GM12878 (cell line): ENCODE data around the gene STYXL1. TPM values are rescaled to one million over a fixed set of nuclear protein-coding genes. Genes with fewer than 3 reads are reported as not detected.

ENCODE experiments used
- ATAC-seq: fragments of 200-7000 bp; cut with Tn5 transposase; 3 replicates; pipeline ENCODE4 v1.9.1; 2020; ENCODE audit warnings: mild to moderate bottlenecking, moderate library complexity
- BruUV-seq: library from RNA; stranded (reverse); fragments of 400-500 nt; replicated peaks from 2 replicates; lab custom pipeline; 2021; lab: Mats Ljungman, UMichigan
- CTCF ChIA-PET: fragments of 300-600 bp; sonication (Branson Sonifier 250); formaldehyde crosslinking; extraction: SDS; loops from one replicate; lab custom pipeline; 2021; ENCODE audit warnings: inconsistent platforms; lab: Yijun Ruan, JAX
- POLR2A ChIA-PET: fragments of 350-600 bp; formaldehyde crosslinking; extraction: SDS; loops from one replicate; lab custom pipeline; 2021; ENCODE audit warnings: inconsistent platforms; lab: Charles Lee
- RAD21 ChIA-PET: fragments of 300-600 bp; sonication (Branson Sonifier 250); formaldehyde crosslinking; loops from one replicate; lab custom pipeline; 2023; ENCODE audit warnings: antibody characterized with exemption; ENCODE audit not compliant: unreplicated experiment; lab: Charles Lee
- SMC1A ChIA-PET: fragments of 300-600 bp; sonication (Branson Sonifier 250); formaldehyde crosslinking; loops from one replicate; lab custom pipeline; 2023; ENCODE audit not compliant: unreplicated experiment, uncharacterized antibody; lab: Charles Lee
- DNase-seq: peaks from one replicate; pipeline ENCODE4 v3.0.0-alpha.2; 2011; ENCODE audit warnings: low read depth, low spot score
- FAIRE-seq: peaks from 3 replicates; lab custom pipeline; 2011; peaks lifted over from hg19 to GRCh38; lab: Jason Lieb, UNC
- H2AFZ ChIP-seq: 2 replicates; pipeline ENCODE4 v1.6.0; 2011; ENCODE audit warnings: low read depth, low read length, control low read depth; ENCODE audit not compliant: control insufficient read depth
- H3K27ac ChIP-seq: 2 replicates; pipeline ENCODE4 v1.5.1; 2011; ENCODE audit warnings: control low read depth; ENCODE audit not compliant: control insufficient read depth, insufficient read depth
- H3K27me3 ChIP-seq, 2 experiments: replicated peaks in 1 of 2; 2 replicates each; pipeline versions ENCODE4 v1.6.0 to v1.6.1; 2011; ENCODE audit warnings: low read length in 1 of 2; ENCODE audit not compliant: control insufficient read depth in 2 of 2, insufficient read depth in 2 of 2
- H3K36me3 ChIP-seq, 2 experiments: 2 replicates each; pipeline ENCODE4 v1.5.1; 2011; ENCODE audit warnings: low read length in 1 of 2; ENCODE audit not compliant: control insufficient read depth in 2 of 2, insufficient read depth in 2 of 2
- H3K4me1 ChIP-seq: 2 replicates; pipeline ENCODE4 v1.6.1; 2011; ENCODE audit warnings: mild to moderate bottlenecking, low read length, moderate library complexity, mixed read lengths; ENCODE audit not compliant: control insufficient read depth, insufficient read depth
- H3K4me2 ChIP-seq: 2 replicates; pipeline ENCODE4 v1.6.0; 2011; ENCODE audit warnings: control low read depth; ENCODE audit not compliant: control insufficient read depth, insufficient read depth
- H3K4me3 ChIP-seq: fragments of 200-600 bp; sonication (generic); 2 replicates; pipeline ENCODE4 v1.5.1; 2016
- H3K79me2 ChIP-seq: 2 replicates; pipeline ENCODE4 v1.6.0; 2011; ENCODE audit warnings: low read length; ENCODE audit not compliant: control insufficient read depth, insufficient read depth
- H3K9ac ChIP-seq: 2 replicates; pipeline ENCODE4 v1.8.0; 2011; ENCODE audit warnings: low read length, control low read depth, mixed read lengths; ENCODE audit not compliant: control insufficient read depth, insufficient read depth
- H3K9me3 ChIP-seq: replicated peaks from 3 replicates; pipeline ENCODE4 v1.5.1; 2011; ENCODE audit warnings: mild to moderate bottlenecking, low read length; ENCODE audit not compliant: control insufficient read depth, insufficient read depth
- H4K20me1 ChIP-seq: 2 replicates; pipeline ENCODE4 v1.6.0; 2011; ENCODE audit not compliant: control insufficient read depth, insufficient read depth
- CREB1 ChIP-seq: IDR thresholded peaks from 2 replicates; pipeline ENCODE4 v1.6.1; 2012; ENCODE audit warnings: low read depth, mild to moderate bottlenecking, inconsistent platforms
- EED ChIP-seq: sonication (generic); IDR thresholded peaks from 2 replicates; pipeline ENCODE4 v1.6.1; 2016; ENCODE audit warnings: antibody characterized with exemption, low read depth
- JUND ChIP-seq: IDR thresholded peaks from 2 replicates; pipeline ENCODE4 v1.6.1; 2012; ENCODE audit warnings: low read depth, mild to moderate bottlenecking, low read length, improper control_type of control experiment, moderate library complexity
- NRF1 ChIP-seq: conservative IDR thresholded peaks from 2 replicates; pipeline ENCODE4 v1.6.1; 2011; ENCODE audit warnings: mild to moderate bottlenecking, low read depth, low read length, improper control_type of control experiment
- REST ChIP-seq: IDR thresholded peaks from 2 replicates; pipeline ENCODE4 v1.6.1; 2012; ENCODE audit warnings: mild to moderate bottlenecking, low read depth, low read length
- SIN3A ChIP-seq: IDR thresholded peaks from 2 replicates; pipeline ENCODE4 v1.6.1; 2012; ENCODE audit warnings: low read depth, low read length, improper control_type of control experiment
- SREBF2 ChIP-seq: IDR thresholded peaks from 2 replicates; pipeline ENCODE4 v1.6.1; 2012; ENCODE audit warnings: mild to moderate bottlenecking, low read length
- ZNF687 ChIP-seq: fragments of 450-650 bp; IDR thresholded peaks from 2 replicates; pipeline ENCODE4 v1.6.1; 2017; ENCODE audit warnings: mild to moderate bottlenecking, moderate library complexity
- WGBS: methylation state at CpG from one replicate; pipeline ENCODE4 v1.1.6; 2016; ENCODE audit warnings: low lambda C conversion rate; ENCODE audit not compliant: insufficient replicate concordance, insufficient coverage; ENCODE audit errors: missing lambda C conversion rate; 5-methylcytosine and 5-hydroxymethylcytosine counted together
- in situ Hi-C: fragments of 300-500 bp; cut with MboI; formaldehyde crosslinking; loops from 9 replicates; pipeline ENCODE4 v1.14.3; 2018; ENCODE audit warnings: mixed read lengths
- intact Hi-C: fragments of 100-400 bp; cut with micrococcal nuclease; formaldehyde crosslinking; loops from one replicate; pipeline ENCODE4 v1.14.2; 2022; ENCODE audit not compliant: unreplicated experiment
- polyA plus RNA-seq, 11 experiments: library from polyadenylated mRNA; depleted of rRNA in 4 of 11; unstranded in 6 of 11; stranded (reverse) in 5 of 11; fragments of >200 nt; fragmentation: Nextera tagmentation in 4 of 11; fragmentation: Illumina TruSeq in 1 of 11; extraction: Ambion mirVana in 4 of 11; extraction: Trizol in 1 of 11; gene quantifications; 1 replicate in 1 of 11; 2 replicates in 10 of 11; pipeline versions ENCODE4 v1.2.1 to v1.2.3, GENCODE V29; 2011 to 2016; ENCODE audit warnings: inconsistent platforms in 2 of 11, missing spikeins in 2 of 11, low read depth in 1 of 11
- total RNA-seq, 4 experiments: library from RNA; depleted of rRNA in 3 of 4; stranded (reverse); fragments of >200 nt in 3 of 4; fragmentation: Illumina TruSeq in 1 of 4; extraction: Trizol in 1 of 4; gene quantifications; 2 replicates each; pipeline versions ENCODE4 v1.2.1 to v1.2.3, GENCODE V29; 2013 to 2021

STYXL1 gene
- total and polyA plus RNA-seq, 10 of the 15 experiments (the other 5 are each of a cell fraction or from before 2014, with no cell fraction given), result 18.4 to 65.9 (median 40.7) TPM

GRCh38 chr7:76056241-76056640, 8.4 kb upstream of the STYXL1 start:
- DNase-seq (no peak), ATAC-seq (no peak), FAIRE-seq (no peak)
- H2AFZ ChIP-seq, result no peak overlapping the region
- H3K9ac ChIP-seq, result no peak overlapping the region
- no peaks in the 10 kb centered on the region for H3K9me3 ChIP-seq
- ChIA-PET CTCF (interaction anchor here (0.8 kb wide), 1 partner anchor 13 kb away, joined by 3 read pairs; no protein-coding TSS in a partner anchor), POLR2A (interaction anchor here (0.6 kb wide), 1 partner anchor 265 kb away, joined by 4 read pairs; no protein-coding TSS in a partner anchor), SMC1A (no interaction called here), RAD21 (interaction anchor here (0.7 kb wide), 1 partner anchor 343 kb away, joined by 3 read pairs; no protein-coding TSS in a partner anchor)
- H3K4me2 ChIP-seq, result no peak overlapping the region
- intact Hi-C loops (no loop called here), in situ Hi-C loops (no loop called here)
- no peaks in the 10 kb centered on the region for H3K27me3 ChIP-seq
- H3K4me3 ChIP-seq, result no peak overlapping the region
- peaks cover 9% of the 10 kb centered on the region; the same call in 1 of the 2 replicates for H4K20me1 ChIP-seq
- 92% methylated on average over 7 of the region's 7 CpGs for WGBS
- TF ChIP-seq REST (no peak), CREB1 (no peak), SREBF2 (no peak), NRF1 (no peak), JUND (no peak), EED (no peak), ZNF687 (no peak), SIN3A (no peak)
- H3K36me3 ChIP-seq, result peaks cover 36 to 46% of the 10 kb centered on the region in 2 experiments
- H3K79me2 ChIP-seq, result peaks cover 35% of the 10 kb centered on the region
- peaks cover 14% of the 10 kb centered on the region for H3K4me1 ChIP-seq
- no TSS peak for BruUV-seq
- H3K27ac ChIP-seq, result no peak overlapping the region
